Measurements from ENCODE around the gene JARID2. TPM values are rescaled to one million over a fixed set of nuclear protein-coding genes. Genes with fewer than 3 reads are reported as not detected.

JARID2 gene
- total RNA-seq, 1 experiment from 2014 or later: 23.6 TPM

GRCh38 chr6:15477746-15478145 lies 231.9 kb downstream of the JARID2 start:
- Histone ChIP-seq H3K79me2 (ENCODE audit: insufficient read depth, low read length) (peaks cover 5% of the 10 kb centered on the region; the same call in 1 of the 2 replicates), H3K9ac (ENCODE audit: low read length) (no peak overlapping the region), H4K20me1 (ENCODE audit: insufficient read depth) (no peaks in the 10 kb centered on the region), H3K4me2 (ENCODE audit: low read length) (no peak overlapping the region), H3K9me3 (ENCODE audit: control insufficient read depth in 1 of 2, insufficient read depth in 1 of 2, low read depth in 1 of 2, low read length in 2 of 2) (no peaks in the 10 kb centered on the region), H3K9me2 (ENCODE audit: insufficient read depth) (no peaks in the 10 kb centered on the region), H3K4me3 (replicated peaks in 1 of 2; ENCODE audit: low read depth in 1 of 2, low read length in 2 of 2) (no peak overlapping the region), H2AFZ (ENCODE audit: low read depth, low read length, poor library complexity, severe bottlenecking) (no peak overlapping the region), H3K27me3 (ENCODE audit: insufficient read depth, low read length) (no peaks in the 10 kb centered on the region), H3K36me3 (ENCODE audit: control insufficient read depth in 1 of 2, insufficient read depth in 2 of 2, low read length in 2 of 2) (no peaks in the 10 kb centered on the region), H3K27ac (ENCODE audit: low read depth, low read length) (no peak overlapping the region), H3K4me1 (ENCODE audit: control insufficient read depth in 1 of 2, insufficient read depth in 2 of 2, low read length in 2 of 2) (no peaks in the 10 kb centered on the region)
- ChIA-PET CTCF (no interaction called here), POLR2A (no interaction called here), RAD21 (ENCODE audit: low non-redundant PET in 1 of 2, low total read pairs in 2 of 2, uncharacterized antibody in 2 of 2, unreplicated experiment in 2 of 2) (no interaction called here)
- DNase-seq (ENCODE audit: low read depth, low spot score) (no peak), ATAC-seq (no peak)
- BruUV-seq (replicated peaks): no TSS peak
- no peak for TF ChIP-seq SP1 (IDR thresholded peaks at IDR 0.05; ENCODE audit: low read depth)
- TF ChIP-seq POLR2AphosphoS5 (IDR thresholded peaks at IDR 0.05; ENCODE audit: low read depth, low read length): no peak
- no peak for TF ChIP-seq ZBTB33 (IDR thresholded peaks at IDR 0.05; ENCODE audit: extremely low read depth, insufficient replicate concordance, low read length)
- TF ChIP-seq YY1 (IDR thresholded peaks at IDR 0.05; ENCODE audit: extremely low read depth, insufficient replicate concordance, low read depth, low read length): no peak
- TF ChIP-seq CTCF (IDR thresholded peaks at IDR 0.05 in 2 of 3, conservative IDR thresholded peaks at IDR 0.05 in 1 of 3; ENCODE audit: borderline replicate concordance in 1 of 3, insufficient read depth in 1 of 3, low read depth in 2 of 3, low read length in 2 of 3): no peak
- no peak for TF ChIP-seq EZH2phosphoT487 (IDR thresholded peaks at IDR 0.05; ENCODE audit: borderline replicate concordance)
- TF ChIP-seq EGR1 (IDR thresholded peaks at IDR 0.05; ENCODE audit: low read depth): no peak
- no peak for TF ChIP-seq FOSL1 (IDR thresholded peaks at IDR 0.05; ENCODE audit: low read depth)
- TF ChIP-seq JUND (IDR thresholded peaks at IDR 0.05): no peak
- no peak for TF ChIP-seq RAD21 (IDR thresholded peaks at IDR 0.05; ENCODE audit: low read depth)
- no peak for TF ChIP-seq MAX (IDR thresholded peaks at IDR 0.05)
- no peak for TF ChIP-seq EZH2 (IDR thresholded peaks at IDR 0.05)
- no peak for TF ChIP-seq CBX3 (IDR thresholded peaks at IDR 0.05; ENCODE audit: low read depth)
- no peak for TF ChIP-seq POLR2A (IDR thresholded peaks at IDR 0.05; ENCODE audit: borderline replicate concordance, extremely low read depth, insufficient read depth, insufficient read length)
- no peak for TF ChIP-seq ZNF274 (IDR thresholded peaks at IDR 0.05; ENCODE audit: low read depth, low read length)
- no peak for TF ChIP-seq SIN3A (IDR thresholded peaks at IDR 0.05; ENCODE audit: low read depth)
- no peak for TF ChIP-seq CEBPB (IDR thresholded peaks at IDR 0.05; ENCODE audit: low read depth)
- TF ChIP-seq ZFX (IDR thresholded peaks at IDR 0.05): no peak
- intact Hi-C loops (cut with micrococcal nuclease): no loop called here
